Activated naive CD4-positive, alpha-beta T cell (primary cell): ENCODE results near the gene UQCC3.
"Not testable (repeated sequence)": the region's sequence is repeated elsewhere in the genome, so short reads cannot be mapped to it uniquely, and the experiment has no call there.

ENCODE experiments used
- DNase-seq, 4 experiments: peaks; one replicate each; lab custom pipeline; 2025; lab: John Stamatoyannopoulos, UW

The UQCC3 gene

GRCh38 chr11:62671608-62672389 is at the start of gene UQCC3, which contains the start of gene LBHD1:
UQCC3 (plus strand) TSS chr11:62671673; CDS start chr11:62671746, 73 bp downstream.
LBHD1 (minus strand) TSS chr11:62672267; CDS start chr11:62670031, 2,236 bp downstream.
- DNase-seq = peak; percentile 39 to 60 (median 49)

GRCh38 chr11:62622476-62623089 is 48.9 kb upstream of the UQCC3 start:
- no peak for DNase-seq

- DNase-seq = no peak
Measured at GRCh38 chr11:62627713-62628112, 43.8 kb upstream of the UQCC3 start.

- no peak for DNase-seq
Measured at GRCh38 chr11:62632492-62632891, 39.0 kb upstream of the UQCC3 start.

GRCh38 chr11:62644220-62644619 is 27.3 kb upstream of the UQCC3 start:
- DNase-seq = no peak

GRCh38 chr11:62645671-62645945 is 25.9 kb upstream of the UQCC3 start:
- no peak for DNase-seq

GRCh38 chr11:62645946-62646824 is 25.3 kb upstream of the UQCC3 start, which contains the start of gene GANAB:
GANAB (minus strand) TSS chr11:62646613; CDS start chr11:62646599, 14 bp downstream.
- DNase-seq = peak; percentile 94 to 98 (median 96)

- DNase-seq = no peak
Measured at GRCh38 chr11:62646825-62647608, 24.5 kb upstream of the UQCC3 start.

- DNase-seq = no peak
Measured at GRCh38 chr11:62647609-62648005, 23.9 kb upstream of the UQCC3 start.

GRCh38 chr11:62648185-62648966 is 23.1 kb upstream of the UQCC3 start:
- no peak for DNase-seq

GRCh38 chr11:62648967-62649364 is 22.5 kb upstream of the UQCC3 start:
- no peak for DNase-seq

GRCh38 chr11:62649486-62649885 is 22.0 kb upstream of the UQCC3 start:
- DNase-seq = no peak

- DNase-seq = not testable (repeated sequence)
Measured at GRCh38 chr11:62650283-62650682, 21.2 kb upstream of the UQCC3 start.

GRCh38 chr11:62652161-62653006 is 19.1 kb upstream of the UQCC3 start:
- DNase-seq = no peak

GRCh38 chr11:62654297-62654696 is 17.2 kb upstream of the UQCC3 start:
- DNase-seq = no peak

GRCh38 chr11:62656796-62657429 is 14.6 kb upstream of the UQCC3 start:
- no peak for DNase-seq

- peak in 3 of 4 experiments; percentile 25 to 63 (median 45) for DNase-seq
Measured at GRCh38 chr11:62664405-62665074, 6.9 kb upstream of the UQCC3 start.

- DNase-seq = peak; percentile 90 to 93 (median 92)
Measured at GRCh38 chr11:62665075-62665598, 6.3 kb upstream of the UQCC3 start, which contains the start of the genes C11orf98 and CSKMT. C11orf98 (minus strand) TSS chr11:62665210; CDS start chr11:62665169, 41 bp downstream. CSKMT (plus strand) TSS chr11:62665312; CDS start chr11:62665880, 568 bp downstream.
